HEK293 (cell line): ENCODE measurements around the gene ATP13A3.

Experiments used
- CTCF ChIA-PET: fragments of 350-600 bp; formaldehyde crosslinking; extraction: SDS; loops from one replicate; lab custom pipeline; 2021; ENCODE audit warnings: antibody characterized with exemption; lab: Yijun Ruan, JAX
- POLR2A ChIA-PET: fragments of 300-600 bp; formaldehyde crosslinking; extraction: SDS; loops from one replicate; lab custom pipeline; 2020; ENCODE audit warnings: antibody characterized with exemption, inconsistent platforms; lab: Yijun Ruan, JAX
- H3K27ac ChIP-seq: fragments of 200-500 bp; sonication (Bioruptor generic); 2 replicates; pipeline ENCODE4 v1.5.1; 2014; ENCODE audit warnings: low read depth, low read length, control low read depth, inconsistent platforms; ENCODE audit errors: extremely low read depth
- H3K36me3 ChIP-seq, 2 experiments: fragments of 200-500 bp in 1 of 2; sonication (Bioruptor generic) in 1 of 2; 1 replicate in 1 of 2; 2 replicates in 1 of 2; pipeline ENCODE4 v1.5.1; 2014 to 2017; ENCODE audit warnings: inconsistent platforms in 2 of 2, low read length in 2 of 2; ENCODE audit not compliant: control insufficient read depth in 2 of 2, insufficient read depth in 1 of 2
- H3K4me1 ChIP-seq: fragments of 200-500 bp; sonication (Bioruptor generic); 2 replicates; pipeline ENCODE4 v1.5.1; 2014; ENCODE audit warnings: mild to moderate bottlenecking, low read length, inconsistent platforms; ENCODE audit not compliant: control insufficient read depth, insufficient read depth
- H3K4me3 ChIP-seq: 2 replicates; pipeline ENCODE4 v1.5.1; 2011; ENCODE audit warnings: low read depth, mild to moderate bottlenecking, control low read depth, low read length, moderate library complexity
- H3K9me3 ChIP-seq: fragments of 200-500 bp; sonication (Bioruptor generic); 2 replicates; pipeline ENCODE4 v1.5.1; 2014; ENCODE audit warnings: low read depth, low read length, inconsistent platforms; ENCODE audit not compliant: control insufficient read depth, insufficient read depth
- HOXC10 ChIP-seq: sonication (generic); formaldehyde crosslinking; IDR thresholded peaks from 2 replicates; pipeline ENCODE4 v1.8.1; 2023; ENCODE audit warnings: mild to moderate bottlenecking, missing genetic modification reagents
- PRDM6 ChIP-seq: fragments of 450-650 bp; formaldehyde crosslinking; IDR thresholded peaks from 2 replicates; pipeline ENCODE4 v1.5.1; 2017; ENCODE audit warnings: missing biosample characterization, missing genetic modification characterization
- WT1 ChIP-seq: fragments of 450-650 bp; formaldehyde crosslinking; IDR thresholded peaks from 2 replicates; pipeline ENCODE4 v1.5.1; 2016; ENCODE audit warnings: missing biosample characterization, missing genetic modification characterization
- ZBTB1 ChIP-seq: fragments of 450-650 bp; formaldehyde crosslinking; IDR thresholded peaks from 2 replicates; pipeline ENCODE4 v1.5.1; 2016; ENCODE audit warnings: missing biosample characterization, missing genetic modification characterization
- ZBTB21 ChIP-seq: fragments of 450-650 bp; formaldehyde crosslinking; IDR thresholded peaks from 2 replicates; pipeline ENCODE4 v1.5.1; 2017; ENCODE audit warnings: missing biosample characterization, missing genetic modification characterization
- ZNF121 ChIP-seq: fragments of 450-650 bp; formaldehyde crosslinking; IDR thresholded peaks from 2 replicates; pipeline ENCODE4 v1.5.1; 2016; ENCODE audit warnings: missing biosample characterization, missing genetic modification characterization
- ZNF24 ChIP-seq: fragments of 450-650 bp; formaldehyde crosslinking; IDR thresholded peaks from 2 replicates; pipeline ENCODE4 v1.5.1; 2016; ENCODE audit warnings: missing biosample characterization, missing genetic modification characterization
- ZNF341 ChIP-seq: fragments of 450-650 bp; formaldehyde crosslinking; IDR thresholded peaks from 2 replicates; pipeline ENCODE4; 2016; ENCODE audit warnings: low read depth, missing biosample characterization, missing genetic modification characterization
- ZNF350 ChIP-seq: fragments of 450-650 bp; formaldehyde crosslinking; IDR thresholded peaks from 2 replicates; pipeline ENCODE4 v1.5.0; 2017; ENCODE audit warnings: missing biosample characterization, mild to moderate bottlenecking, missing genetic modification characterization
- ZNF37A ChIP-seq: fragments of 450-650 bp; IDR thresholded peaks from 2 replicates; pipeline ENCODE4 v1.5.1; 2018; ENCODE audit warnings: missing biosample characterization, missing genetic modification characterization
- ZNF510 ChIP-seq: fragments of 450-650 bp; formaldehyde crosslinking; IDR thresholded peaks from 2 replicates; pipeline ENCODE4 v1.5.1; 2018; ENCODE audit warnings: mild to moderate bottlenecking, missing genetic modification characterization, missing biosample characterization; ENCODE audit not compliant: insufficient replicate concordance
- ZNF549 ChIP-seq: fragments of 450-650 bp; IDR thresholded peaks from 2 replicates; pipeline ENCODE4 v1.5.1; 2018; ENCODE audit warnings: missing biosample characterization, missing genetic modification characterization, mild to moderate bottlenecking, inconsistent platforms, moderate library complexity
- ZNF660 ChIP-seq: fragments of 450-650 bp; IDR thresholded peaks from 2 replicates; pipeline ENCODE4 v1.5.1; 2018; ENCODE audit warnings: missing biosample characterization, mild to moderate bottlenecking, missing genetic modification characterization
- ZNF701 ChIP-seq: fragments of 450-650 bp; formaldehyde crosslinking; IDR thresholded peaks from 2 replicates; pipeline ENCODE4 v1.5.1; 2016; ENCODE audit warnings: missing biosample characterization, missing genetic modification characterization
- ZNF785 ChIP-seq: fragments of 450-650 bp; formaldehyde crosslinking; IDR thresholded peaks from 2 replicates; pipeline ENCODE4 v1.5.1; 2016; ENCODE audit warnings: missing biosample characterization, missing genetic modification characterization
- TF ChIP-seq, protein P1 (sequence below): fragments of 450-650 bp; formaldehyde crosslinking; IDR thresholded peaks from 2 replicates; pipeline ENCODE4 v1.5.1; 2016; ENCODE audit warnings: missing biosample characterization, missing genetic modification characterization

ATP13A3 gene

GRCh38 chr3:194440756-194441155 is 46.0 kb downstream of the ATP13A3 start:
- H3K27ac ChIP-seq, result no peak overlapping the region
- no peaks in the 10 kb centered on the region for H3K4me1 ChIP-seq
- H3K9me3 ChIP-seq, result no peaks in the 10 kb centered on the region
- ChIA-PET POLR2A (no interaction called here), CTCF (interaction anchor here (0.5 to 1.6 kb wide), 3 partner anchors 32 to 154 kb away, joined by 4 to 5 read pairs (median 5); no protein-coding TSS in a partner anchor)
- no peak overlapping the region for H3K4me3 ChIP-seq
- peaks cover 18 to 88% of the 10 kb centered on the region in 2 experiments for H3K36me3 ChIP-seq
- no peak for TF ChIP-seq ZNF37A (tag by site-specific recombination)
- no peak for TF ChIP-seq ZNF24 (tag by site-specific recombination)
- TF ChIP-seq ZNF701 (tag by site-specific recombination), result no peak
- TF ChIP-seq PRDM6 (tag by site-specific recombination), result no peak
- no peak for TF ChIP-seq ZNF785 (tag by site-specific recombination)
- no peak for TF ChIP-seq ZNF341 (tag by site-specific recombination)
- TF ChIP-seq, protein P1, sequence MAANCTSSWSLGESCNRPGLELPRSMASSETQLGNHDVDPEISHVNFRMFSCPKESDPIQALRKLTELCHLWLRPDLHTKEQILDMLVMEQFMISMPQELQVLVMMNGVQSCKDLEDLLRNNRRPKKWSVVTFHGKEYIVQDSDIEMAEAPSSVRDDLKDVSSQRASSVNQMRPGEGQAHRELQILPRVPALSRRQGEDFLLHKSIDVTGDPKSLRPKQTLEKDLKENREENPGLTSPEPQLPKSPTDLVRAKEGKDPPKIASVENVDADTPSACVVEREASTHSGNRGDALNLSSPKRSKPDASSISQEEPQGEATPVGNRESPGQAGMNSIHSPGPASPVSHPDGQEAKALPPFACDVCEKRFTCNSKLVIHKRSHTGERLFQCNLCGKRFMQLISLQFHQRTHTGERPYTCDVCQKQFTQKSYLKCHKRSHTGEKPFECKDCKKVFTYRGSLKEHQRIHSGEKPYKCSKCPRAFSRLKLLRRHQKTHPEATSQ (tag by site-specific recombination), result no peak
- no peak for TF ChIP-seq ZNF660 (tag by site-specific recombination)
- TF ChIP-seq ZNF549 (tag by site-specific recombination), result no peak
- no peak for TF ChIP-seq ZNF350
- TF ChIP-seq ZBTB21 (tag by site-specific recombination), result no peak

DNA sequence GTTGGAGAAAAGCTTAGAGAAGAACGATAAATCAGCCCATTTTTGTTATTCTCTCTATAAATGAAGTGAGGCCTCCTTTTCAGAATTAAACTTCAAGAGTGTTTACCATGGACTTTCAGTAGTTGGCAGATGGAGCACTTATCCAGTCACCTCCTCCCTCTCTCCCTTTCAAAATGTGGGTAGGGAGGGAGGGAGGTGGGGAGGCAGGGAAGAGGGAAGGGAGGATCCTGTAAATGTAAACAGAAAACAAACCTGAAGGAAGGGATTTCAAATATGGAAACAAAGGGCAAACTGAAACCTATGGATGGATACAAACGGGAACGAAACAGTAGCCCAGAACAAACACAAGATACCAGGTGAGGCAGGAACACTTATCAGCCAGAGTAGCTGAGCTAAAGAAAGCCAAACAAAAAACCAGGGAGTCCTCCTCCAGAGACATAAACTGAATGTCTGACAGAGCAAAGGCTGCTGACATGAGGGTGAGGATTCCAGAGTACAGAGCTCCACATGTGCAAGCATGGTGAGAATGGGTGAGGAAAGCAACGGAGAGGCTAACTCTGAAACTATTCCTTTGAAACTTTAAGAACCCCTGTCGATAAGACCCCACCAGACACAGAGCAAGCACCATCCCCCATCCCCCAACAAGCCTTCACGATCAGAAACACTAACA is 46.8 kb downstream of the ATP13A3 start:
- POLR2A ChIA-PET, result no interaction called here
- H3K27ac ChIP-seq, result no peak overlapping the region
- no peaks in the 10 kb centered on the region for H3K9me3 ChIP-seq
- CTCF ChIA-PET, result interaction anchor here (0.5 to 1.6 kb wide), 2 partner anchors 38 to 154 kb away, joined by 4 to 5 read pairs; no protein-coding TSS in a partner anchor
- no peaks in the 10 kb centered on the region for H3K4me1 ChIP-seq
- H3K4me3 ChIP-seq, result no peak overlapping the region
- TF ChIP-seq WT1 (tag by site-specific recombination) (peak; percentile 96), ZBTB1 (tag by site-specific recombination) (no peak)
- TF ChIP-seq, all 188 proteins: peak for 1
- H3K36me3 ChIP-seq, result peaks cover 18 to 89% of the 10 kb centered on the region in 2 experiments

DNA sequence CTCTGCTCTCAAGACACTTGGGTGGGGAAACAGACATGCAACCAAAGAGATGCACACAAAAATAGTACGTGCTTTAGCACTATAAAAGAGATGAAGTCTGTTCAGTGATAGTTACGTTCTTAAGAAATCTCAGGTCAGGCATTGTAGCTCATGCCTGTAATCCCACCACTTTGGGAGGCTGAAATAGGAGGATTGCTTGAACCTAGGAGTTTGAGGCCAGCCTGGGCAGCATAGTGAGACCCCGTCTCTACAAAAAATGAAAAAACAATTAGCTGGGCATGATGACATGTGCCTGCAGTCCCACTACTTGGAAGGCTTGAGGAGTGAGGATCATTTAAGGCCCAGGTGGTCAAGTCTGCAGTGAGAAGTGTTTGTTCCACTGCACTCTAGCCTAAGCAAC is 52.3 kb downstream of the ATP13A3 start:
- H3K36me3 ChIP-seq, result peaks cover 23 to 92% of the 10 kb centered on the region in 2 experiments
- no peak for TF ChIP-seq HOXC10 (CRISPR knock-in tag)
- TF ChIP-seq ZNF510 (tag by site-specific recombination), result no peak
- peak; percentile 71; the same call in 1 of the 2 replicates for TF ChIP-seq ZNF121
- no peaks in the 10 kb centered on the region for H3K9me3 ChIP-seq
- ChIA-PET CTCF (no interaction called here), POLR2A (interaction anchor here (0.5 kb wide), 1 partner anchor 37 kb away, joined by 3 read pairs; no protein-coding TSS in a partner anchor)
- H3K27ac ChIP-seq, result no peak overlapping the region
- no peak overlapping the region for H3K4me3 ChIP-seq
- H3K4me1 ChIP-seq, result peaks cover 8% of the 10 kb centered on the region; the same call in 1 of the 2 replicates
